RWPE2 (cell line): ENCODE data around the gene PCSK1.

Experiments used
- ATAC-seq: fragments of 200-7000 bp; cut with Tn5 transposase; 3 replicates; pipeline ENCODE4 v1.9.1; 2021; ENCODE audit warnings: low read depth
- DNase-seq: peaks from one replicate; pipeline ENCODE4 v3.0.0-alpha.2; 2020; ENCODE audit warnings: low spot score
- H3K27ac ChIP-seq: fragments of 450-650 bp; 2 replicates; pipeline ENCODE4 v1.5.1; 2017; ENCODE audit warnings: mild to moderate bottlenecking; ENCODE audit not compliant: poor library complexity, severe bottlenecking
- H3K27me3 ChIP-seq: fragments of 250-450 bp; sonication (Bioruptor Pico); 2 replicates; pipeline ENCODE4 v1.5.1; 2021; ENCODE audit warnings: mild to moderate bottlenecking, moderate library complexity; ENCODE audit not compliant: insufficient read depth, poor library complexity, severe bottlenecking
- H3K36me3 ChIP-seq: fragments of 250-450 bp; sonication (Bioruptor Pico); 2 replicates; pipeline ENCODE4 v1.5.1; 2020; ENCODE audit warnings: low read depth, mild to moderate bottlenecking, moderate library complexity
- H3K4me1 ChIP-seq: fragments of 250-450 bp; sonication (Bioruptor Pico); 2 replicates; pipeline ENCODE4 v1.5.1; 2021; ENCODE audit warnings: mild to moderate bottlenecking, moderate library complexity; ENCODE audit not compliant: insufficient read depth, poor library complexity, severe bottlenecking
- H3K4me3 ChIP-seq: fragments of 250-450 bp; sonication (Bioruptor Pico); 2 replicates; pipeline ENCODE4 v1.5.1; 2021; ENCODE audit warnings: mild to moderate bottlenecking, moderate library complexity; ENCODE audit not compliant: severe bottlenecking
- H3K9me3 ChIP-seq: fragments of 250-450 bp; sonication (Bioruptor Pico); 2 replicates; pipeline ENCODE4 v1.5.1; 2021; ENCODE audit warnings: mild to moderate bottlenecking, moderate library complexity; ENCODE audit not compliant: severe bottlenecking
- CTCF ChIP-seq: fragments of 450-650 bp; IDR thresholded peaks from one replicate; pipeline ENCODE4 v1.5.1; 2017; ENCODE audit warnings: mild to moderate bottlenecking, moderate library complexity; ENCODE audit not compliant: poor library complexity, severe bottlenecking

The PCSK1 gene

GRCh38 chr5:96459313-96460121, 26.5 kb upstream of the PCSK1 start:
- no peak for TF ChIP-seq CTCF
- Histone ChIP-seq H3K4me1 (no peaks in the 10 kb centered on the region), H3K9me3 (no peaks in the 10 kb centered on the region), H3K27me3 (no peaks in the 10 kb centered on the region), H3K36me3 (no peaks in the 10 kb centered on the region), H3K27ac (no peak overlapping the region), H3K4me3 (no peak overlapping the region)
- DNase-seq (no peak), ATAC-seq (no peak)

GRCh38 chr5:96458176-96458575, 25.1 kb upstream of the PCSK1 start:
- no peaks in the 10 kb centered on the region for H3K9me3 ChIP-seq
- no peak overlapping the region for H3K27ac ChIP-seq
- H3K36me3 ChIP-seq, result no peaks in the 10 kb centered on the region
- no peaks in the 10 kb centered on the region for H3K4me1 ChIP-seq
- no peak overlapping the region for H3K4me3 ChIP-seq
- H3K27me3 ChIP-seq, result no peaks in the 10 kb centered on the region
- no peak for TF ChIP-seq CTCF
- ATAC-seq (no peak), DNase-seq (no peak)

- no peak for TF ChIP-seq CTCF
- ATAC-seq (no peak), DNase-seq (no peak)
- Histone ChIP-seq H3K27me3 (no peaks in the 10 kb centered on the region), H3K4me1 (no peaks in the 10 kb centered on the region), H3K27ac (no peak overlapping the region), H3K9me3 (no peaks in the 10 kb centered on the region), H3K4me3 (no peak overlapping the region), H3K36me3 (no peaks in the 10 kb centered on the region)
Observed at GRCh38 chr5:96455789-96456188, 22.7 kb upstream of the PCSK1 start.

GRCh38 chr5:96453394-96453793, 20.3 kb upstream of the PCSK1 start:
- DNase-seq (no peak), ATAC-seq (no peak)
- no peaks in the 10 kb centered on the region for H3K36me3 ChIP-seq
- no peak for TF ChIP-seq CTCF
- no peak overlapping the region for H3K27ac ChIP-seq
- no peaks in the 10 kb centered on the region for H3K9me3 ChIP-seq
- H3K4me3 ChIP-seq, result no peak overlapping the region
- no peaks in the 10 kb centered on the region for H3K27me3 ChIP-seq
- no peaks in the 10 kb centered on the region for H3K4me1 ChIP-seq

- DNase-seq, result no peak
- H3K36me3 ChIP-seq, result no peaks in the 10 kb centered on the region
- no peak for TF ChIP-seq CTCF
- ATAC-seq, result no peak
- H3K27me3 ChIP-seq, result no peaks in the 10 kb centered on the region
- H3K4me1 ChIP-seq, result no peaks in the 10 kb centered on the region
- H3K27ac ChIP-seq, result no peak overlapping the region
- H3K9me3 ChIP-seq, result no peaks in the 10 kb centered on the region
- no peak overlapping the region for H3K4me3 ChIP-seq
Observed at GRCh38 chr5:96447949-96448348, 14.9 kb upstream of the PCSK1 start.
